GM12878 (cell line): ENCODE data around the gene STX4.

Experiments used
- CREM ChIP-seq: IDR thresholded peaks from 2 replicates; pipeline ENCODE4 v1.6.1; 2014; ENCODE audit warnings: antibody characterized with exemption, low read depth
- CTCF ChIP-seq, 3 experiments: IDR thresholded peaks in 2 of 3; conservative IDR thresholded peaks in 1 of 3; 2 replicates each; pipeline ENCODE4 v1.5.1; 2011; ENCODE audit warnings: low read depth in 3 of 3, low read length in 3 of 3, mild to moderate bottlenecking in 3 of 3, control low read depth in 2 of 3, moderate library complexity in 2 of 3, inconsistent platforms in 1 of 3, mixed read lengths in 1 of 3; ENCODE audit not compliant: control insufficient read depth in 2 of 3, insufficient read depth in 1 of 3; ENCODE audit errors: extremely low read depth in 1 of 3
- ETV6 ChIP-seq, 2 experiments: fragments of 450-650 bp in 1 of 2; IDR thresholded peaks in 1 of 2; conservative IDR thresholded peaks in 1 of 2; 2 replicates each; pipeline ENCODE4 v1.6.1; 2014; ENCODE audit warnings: antibody characterized with exemption in 1 of 2, borderline replicate concordance in 1 of 2, low read depth in 1 of 2, mild to moderate bottlenecking in 1 of 2, moderate library complexity in 1 of 2
- EZH2 ChIP-seq: IDR thresholded peaks from 2 replicates; pipeline ENCODE4 v1.6.1; 2012; ENCODE audit warnings: low read depth, mild to moderate bottlenecking, control low read depth, inconsistent platforms, low read length, borderline replicate concordance; ENCODE audit not compliant: control insufficient read depth
- HDAC2 ChIP-seq: fragments of 200-600 bp; sonication (generic); IDR thresholded peaks from 2 replicates; pipeline ENCODE4 v1.6.1; 2017
- KAT2A ChIP-seq: conservative IDR thresholded peaks from 2 replicates; pipeline ENCODE4 v1.6.1; 2011; ENCODE audit warnings: low read depth, low read length; ENCODE audit not compliant: control insufficient read depth
- MXI1 ChIP-seq: fragments of 150-350 bp; IDR thresholded peaks from 2 replicates; pipeline ENCODE4 v1.6.1; 2011; ENCODE audit warnings: low read depth, mild to moderate bottlenecking, inconsistent platforms, low read length, improper control_type of control experiment
- NR2F1 ChIP-seq: fragments of 450-650 bp; conservative IDR thresholded peaks from 2 replicates; pipeline ENCODE4 v1.6.1; 2017; ENCODE audit warnings: mild to moderate bottlenecking
- POLR2A ChIP-seq: IDR thresholded peaks from 2 replicates; pipeline ENCODE4 v1.6.1; 2011; ENCODE audit warnings: low read depth, mild to moderate bottlenecking, low read length
- POLR2AphosphoS5 ChIP-seq: IDR thresholded peaks from 2 replicates; pipeline ENCODE4 v1.6.1; 2011; ENCODE audit warnings: mild to moderate bottlenecking, low read length, inconsistent platforms
- PRDM15 ChIP-seq: fragments of 450-650 bp; formaldehyde crosslinking; IDR thresholded peaks from 2 replicates; pipeline ENCODE4 v1.4.0; 2020; ENCODE audit warnings: mild to moderate bottlenecking, moderate library complexity
- SIX5 ChIP-seq: IDR thresholded peaks from 2 replicates; pipeline ENCODE4 v1.6.1; 2011; ENCODE audit warnings: mild to moderate bottlenecking, low read depth, low read length, moderate library complexity; ENCODE audit not compliant: severe bottlenecking
- SREBF1 ChIP-seq: IDR thresholded peaks from 2 replicates; pipeline ENCODE4 v1.6.1; 2012; ENCODE audit warnings: mild to moderate bottlenecking, low read length
- USF2 ChIP-seq: IDR thresholded peaks from 2 replicates; pipeline ENCODE4 v1.6.1; 2011; ENCODE audit warnings: low read depth, low read length, improper control_type of control experiment, borderline replicate concordance

- TF ChIP-seq MXI1 (no peak), POLR2AphosphoS5 (no peak), EZH2 (no peak), CTCF (IDR thresholded peaks at IDR 0.05 in 2 of 3, conservative IDR thresholded peaks at IDR 0.05 in 1 of 3; ENCODE audit: control insufficient read depth in 2 of 3, extremely low read depth in 1 of 3, insufficient read depth in 1 of 3, low read depth in 3 of 3, low read length in 3 of 3) (no peak), POLR2A (no peak), ETV6 (conservative IDR thresholded peaks at IDR 0.05 in 1 of 2, IDR thresholded peaks at IDR 0.05 in 1 of 2; ENCODE audit: borderline replicate concordance in 1 of 2, low read depth in 1 of 2) (no peak), CREM (no peak), SREBF1 (no peak), SIX5 (no peak), USF2 (no peak), NR2F1 (no peak), KAT2A (no peak), HDAC2 (no peak), PRDM15 (no peak)
Measured at GRCh38 chr16:31077024-31077423, 43.7 kb downstream of the STX4 start.
